ENCODE measurements around the gene COPZ2.
A peak's percentile ranks its signal among the peaks of the same experiment; 100 is the strongest.
"Not testable (repeated sequence)": the region's sequence is repeated elsewhere in the genome, so short reads cannot be mapped to it uniquely, and the experiment has no call there.

COPZ2 gene

DNA sequence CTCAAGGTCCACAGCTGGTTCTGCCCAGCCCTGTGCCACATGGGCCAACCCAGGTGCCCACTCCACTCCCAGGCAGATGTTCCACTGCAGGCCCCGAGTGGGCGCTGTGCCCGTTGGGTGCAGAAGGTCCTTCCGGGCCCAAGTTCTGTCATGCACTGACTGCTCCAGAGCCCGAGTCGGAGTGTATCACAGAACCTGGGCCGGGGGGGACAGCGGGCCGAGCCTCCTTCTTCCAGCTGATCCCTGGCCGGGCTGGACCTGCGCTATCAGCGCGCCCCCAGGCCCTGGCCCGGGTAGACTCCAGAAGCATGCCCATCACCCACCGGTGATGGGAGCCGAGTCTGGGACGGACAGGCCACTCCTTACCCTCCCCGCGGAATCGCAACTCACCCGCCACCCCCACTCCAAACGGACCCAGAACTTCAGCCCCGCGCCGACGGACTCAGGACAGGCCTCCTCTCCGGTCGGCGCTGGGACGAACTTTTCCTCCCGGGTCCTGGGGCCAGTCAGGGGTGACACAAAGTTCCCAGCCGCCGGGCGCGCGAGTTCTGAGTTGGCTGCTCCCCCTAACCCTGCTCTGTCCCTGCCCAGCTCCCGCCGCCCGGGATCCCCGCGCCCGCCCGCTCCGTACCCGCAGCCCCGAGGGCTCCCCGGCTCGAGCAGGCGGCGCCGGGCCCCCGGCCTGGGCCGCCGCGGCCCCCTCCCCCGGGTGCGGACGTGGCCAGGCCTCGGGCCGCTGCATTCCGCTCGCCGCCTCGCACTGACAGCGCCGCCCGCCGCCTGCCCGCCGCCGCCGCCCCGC lies at the start of gene COPZ2:
Gene COPZ2, minus strand, starts transcription at position 762 of the 802 bp plus-strand sequence. Its CDS starts 20 bp downstream, at position 742.
- peak within 1 kb of the TSS; percentile 32 to 71 for H3K9ac ChIP-seq (ENCODE audit: low read depth in 1 of 2, low read length in 2 of 2)
- peak within 1 kb of the TSS; percentile 67 to 69 for H3K4me3 ChIP-seq (ENCODE audit: low read length in 2 of 2)
- peak within 1 kb of the TSS in 1 of 2 donors; percentile 18 for H3K27ac ChIP-seq (ENCODE audit: low read depth in 2 of 2, low read length in 2 of 2)
- H3K27me3 ChIP-seq (ENCODE audit: control insufficient read depth in 2 of 2, insufficient read depth in 2 of 2, low read length in 2 of 2) = peaks cover 10 to 14% of the 10 kb centered on the region in 2 donors
- peaks cover 6 to 7% of the 10 kb centered on the region in 2 donors for H3K4me1 ChIP-seq (ENCODE audit: control insufficient read depth in 2 of 2, insufficient read depth in 2 of 2, low read length in 2 of 2)
- H3K36me3 ChIP-seq (ENCODE audit: control insufficient read depth in 2 of 2, insufficient read depth in 2 of 2, low read length in 2 of 2) = no peaks in the 10 kb centered on the region
- H3K9me3 ChIP-seq (ENCODE audit: control insufficient read depth in 2 of 2, low read length in 2 of 2) = no peaks in the 10 kb centered on the region

GRCh38 chr17:48084932-48085331 lies 47.3 kb upstream of the COPZ2 start:
- H3K9ac ChIP-seq (ENCODE audit: low read depth in 1 of 2, low read length in 2 of 2) = no peak overlapping the region
- no peak overlapping the region for H3K4me3 ChIP-seq (ENCODE audit: low read length in 2 of 2)
- H3K27me3 ChIP-seq (ENCODE audit: control insufficient read depth in 2 of 2, insufficient read depth in 2 of 2, low read length in 2 of 2) = no peaks in the 10 kb centered on the region
- H3K27ac ChIP-seq (ENCODE audit: low read depth in 2 of 2, low read length in 2 of 2) = no peak overlapping the region
- H3K36me3 ChIP-seq (ENCODE audit: control insufficient read depth in 2 of 2, insufficient read depth in 2 of 2, low read length in 2 of 2) = no peaks in the 10 kb centered on the region
- H3K9me3 ChIP-seq (ENCODE audit: control insufficient read depth in 2 of 2, low read length in 2 of 2) = no peaks in the 10 kb centered on the region
- H3K4me1 ChIP-seq (ENCODE audit: control insufficient read depth in 2 of 2, insufficient read depth in 2 of 2, low read length in 2 of 2) = peaks cover 0 to 7% of the 10 kb centered on the region in 2 donors

- Histone ChIP-seq H3K27ac (ENCODE audit: low read depth in 2 of 2, low read length in 2 of 2) (no peak overlapping the region), H3K4me3 (ENCODE audit: low read length in 2 of 2) (no peak overlapping the region), H3K9ac (ENCODE audit: low read depth in 1 of 2, low read length in 2 of 2) (no peak overlapping the region), H3K27me3 (ENCODE audit: control insufficient read depth in 2 of 2, insufficient read depth in 2 of 2, low read length in 2 of 2) (no peaks in the 10 kb centered on the region), H3K9me3 (ENCODE audit: control insufficient read depth in 2 of 2, low read length in 2 of 2) (no peaks in the 10 kb centered on the region), H3K4me1 (ENCODE audit: control insufficient read depth in 2 of 2, insufficient read depth in 2 of 2, low read length in 2 of 2) (peaks cover 0 to 7% of the 10 kb centered on the region in 2 donors), H3K36me3 (ENCODE audit: control insufficient read depth in 2 of 2, insufficient read depth in 2 of 2, low read length in 2 of 2) (no peaks in the 10 kb centered on the region)
These were observed 44.3 kb upstream of the COPZ2 start for GRCh38 chr17:48081858-48082257.

GRCh38 chr17:48077152-48077551 lies 39.6 kb upstream of the COPZ2 start:
- not testable (repeated sequence) for H3K9ac ChIP-seq (ENCODE audit: low read depth in 1 of 2, low read length in 2 of 2); H3K27me3 ChIP-seq (ENCODE audit: control insufficient read depth in 2 of 2, insufficient read depth in 2 of 2, low read length in 2 of 2); H3K4me3 ChIP-seq (ENCODE audit: low read length in 2 of 2); H3K4me1 ChIP-seq (ENCODE audit: control insufficient read depth in 2 of 2, insufficient read depth in 2 of 2, low read length in 2 of 2); H3K27ac ChIP-seq (ENCODE audit: low read depth in 2 of 2, low read length in 2 of 2); H3K9me3 ChIP-seq (ENCODE audit: control insufficient read depth in 2 of 2, low read length in 2 of 2); H3K36me3 ChIP-seq (ENCODE audit: control insufficient read depth in 2 of 2, insufficient read depth in 2 of 2, low read length in 2 of 2)

GRCh38 chr17:48074322-48075081 lies 36.9 kb upstream of the COPZ2 start:
- Histone ChIP-seq H3K9me3 (ENCODE audit: control insufficient read depth in 2 of 2, low read length in 2 of 2) (no peaks in the 10 kb centered on the region), H3K27ac (ENCODE audit: low read depth in 2 of 2, low read length in 2 of 2) (no peak overlapping the region), H3K4me3 (ENCODE audit: low read length in 2 of 2) (no peak overlapping the region), H3K27me3 (ENCODE audit: control insufficient read depth in 2 of 2, insufficient read depth in 2 of 2, low read length in 2 of 2) (no peaks in the 10 kb centered on the region), H3K36me3 (ENCODE audit: control insufficient read depth in 2 of 2, insufficient read depth in 2 of 2, low read length in 2 of 2) (peaks cover 23 to 30% of the 10 kb centered on the region in 2 donors), H3K4me1 (ENCODE audit: control insufficient read depth in 2 of 2, insufficient read depth in 2 of 2, low read length in 2 of 2) (no peaks in the 10 kb centered on the region), H3K9ac (ENCODE audit: low read depth in 1 of 2, low read length in 2 of 2) (no peak overlapping the region)

GRCh38 chr17:48073566-48074094 lies 36.0 kb upstream of the COPZ2 start:
- H3K27ac ChIP-seq (ENCODE audit: low read depth in 2 of 2, low read length in 2 of 2); H3K9ac ChIP-seq (ENCODE audit: low read depth in 1 of 2, low read length in 2 of 2): not testable (repeated sequence)
- H3K36me3 ChIP-seq (ENCODE audit: control insufficient read depth in 2 of 2, insufficient read depth in 2 of 2, low read length in 2 of 2) = peaks cover 25 to 33% of the 10 kb centered on the region in 2 donors

GRCh38 chr17:48072811-48073210 lies 35.2 kb upstream of the COPZ2 start:
- H3K4me1 ChIP-seq (ENCODE audit: control insufficient read depth in 2 of 2, insufficient read depth in 2 of 2, low read length in 2 of 2); H3K9ac ChIP-seq (ENCODE audit: low read depth in 1 of 2, low read length in 2 of 2); H3K27me3 ChIP-seq (ENCODE audit: control insufficient read depth in 2 of 2, insufficient read depth in 2 of 2, low read length in 2 of 2); H3K9me3 ChIP-seq (ENCODE audit: control insufficient read depth in 2 of 2, low read length in 2 of 2); H3K4me3 ChIP-seq (ENCODE audit: low read length in 2 of 2); H3K27ac ChIP-seq (ENCODE audit: low read depth in 2 of 2, low read length in 2 of 2): not testable (repeated sequence)
- H3K36me3 ChIP-seq (ENCODE audit: control insufficient read depth in 2 of 2, insufficient read depth in 2 of 2, low read length in 2 of 2) = peaks cover 30 to 39% of the 10 kb centered on the region in 2 donors

More at GRCh38 chr17:48073566-48074094, 36.0 kb upstream of the COPZ2 start:
- H3K9me3 ChIP-seq (ENCODE audit: control insufficient read depth in 2 of 2, low read length in 2 of 2); H3K4me3 ChIP-seq (ENCODE audit: low read length in 2 of 2); H3K27me3 ChIP-seq (ENCODE audit: control insufficient read depth in 2 of 2, insufficient read depth in 2 of 2, low read length in 2 of 2); H3K4me1 ChIP-seq (ENCODE audit: control insufficient read depth in 2 of 2, insufficient read depth in 2 of 2, low read length in 2 of 2): not testable (repeated sequence)

DNA sequence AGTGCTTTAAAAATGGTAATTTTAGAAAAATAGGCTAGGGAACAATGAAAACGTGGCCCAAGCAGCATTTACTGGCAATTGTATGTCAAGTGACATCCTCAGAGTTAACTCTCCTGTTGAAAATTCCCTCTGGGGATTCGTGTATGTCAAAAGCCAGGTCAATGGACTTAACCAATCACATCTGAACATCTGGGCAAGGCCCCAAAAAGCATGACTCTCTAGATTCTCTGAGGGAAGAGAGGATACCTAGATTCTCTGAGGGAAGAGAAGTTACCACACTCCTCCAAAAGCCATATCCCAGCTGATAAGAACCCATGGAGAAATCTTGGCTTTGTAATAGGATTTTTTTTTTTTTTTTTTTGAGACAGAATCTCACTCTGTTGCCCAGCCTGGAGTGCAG lies 34.1 kb upstream of the COPZ2 start:
- H3K9ac ChIP-seq (ENCODE audit: low read depth in 1 of 2, low read length in 2 of 2) = no peak overlapping the region
- peaks cover 32 to 47% of the 10 kb centered on the region in 2 donors for H3K36me3 ChIP-seq (ENCODE audit: control insufficient read depth in 2 of 2, insufficient read depth in 2 of 2, low read length in 2 of 2)
- no peaks in the 10 kb centered on the region for H3K4me1 ChIP-seq (ENCODE audit: control insufficient read depth in 2 of 2, insufficient read depth in 2 of 2, low read length in 2 of 2)
- no peaks in the 10 kb centered on the region for H3K9me3 ChIP-seq (ENCODE audit: control insufficient read depth in 2 of 2, low read length in 2 of 2)
- H3K27ac ChIP-seq (ENCODE audit: low read depth in 2 of 2, low read length in 2 of 2) = no peak overlapping the region
- H3K27me3 ChIP-seq (ENCODE audit: control insufficient read depth in 2 of 2, insufficient read depth in 2 of 2, low read length in 2 of 2) = no peaks in the 10 kb centered on the region
- no peak overlapping the region for H3K4me3 ChIP-seq (ENCODE audit: low read length in 2 of 2)

GRCh38 chr17:48070195-48070594 lies 32.6 kb upstream of the COPZ2 start:
- Histone ChIP-seq H3K9ac (ENCODE audit: low read depth in 1 of 2, low read length in 2 of 2) (no peak overlapping the region), H3K36me3 (ENCODE audit: control insufficient read depth in 2 of 2, insufficient read depth in 2 of 2, low read length in 2 of 2) (peaks cover 37 to 58% of the 10 kb centered on the region in 2 donors), H3K27me3 (ENCODE audit: control insufficient read depth in 2 of 2, insufficient read depth in 2 of 2, low read length in 2 of 2) (no peaks in the 10 kb centered on the region), H3K9me3 (ENCODE audit: control insufficient read depth in 2 of 2, low read length in 2 of 2) (no peaks in the 10 kb centered on the region), H3K27ac (ENCODE audit: low read depth in 2 of 2, low read length in 2 of 2) (no peak overlapping the region), H3K4me1 (ENCODE audit: control insufficient read depth in 2 of 2, insufficient read depth in 2 of 2, low read length in 2 of 2) (no peaks in the 10 kb centered on the region), H3K4me3 (ENCODE audit: low read length in 2 of 2) (no peak overlapping the region)

DNA sequence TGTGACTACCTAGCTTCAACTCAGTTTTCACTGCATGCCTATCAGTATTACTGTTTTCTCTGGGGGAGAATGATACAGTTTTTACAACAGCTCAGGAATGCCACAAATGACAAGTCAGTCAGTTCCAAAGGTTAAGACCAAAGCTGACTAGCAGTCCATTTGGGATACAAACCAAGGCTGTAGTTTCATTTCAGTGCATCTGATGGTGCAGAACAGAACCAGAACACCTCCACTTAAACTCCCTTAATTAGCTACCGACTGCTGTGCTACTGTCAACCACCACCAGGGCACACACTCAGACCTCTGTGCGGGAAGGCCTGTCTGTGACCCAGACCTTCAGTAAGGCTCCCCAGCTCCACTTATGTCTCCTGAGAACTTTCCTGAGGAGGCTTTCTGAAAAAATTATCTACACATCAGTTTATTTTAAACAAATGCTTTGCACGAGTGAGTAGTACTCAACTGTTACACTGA lies 30.9 kb upstream of the COPZ2 start:
- no peak overlapping the region for H3K27ac ChIP-seq (ENCODE audit: low read depth in 2 of 2, low read length in 2 of 2)
- no peak overlapping the region for H3K9ac ChIP-seq (ENCODE audit: low read depth in 1 of 2, low read length in 2 of 2)
- no peaks in the 10 kb centered on the region for H3K27me3 ChIP-seq (ENCODE audit: control insufficient read depth in 2 of 2, insufficient read depth in 2 of 2, low read length in 2 of 2)
- H3K4me3 ChIP-seq (ENCODE audit: low read length in 2 of 2) = no peak overlapping the region
- no peaks in the 10 kb centered on the region for H3K4me1 ChIP-seq (ENCODE audit: control insufficient read depth in 2 of 2, insufficient read depth in 2 of 2, low read length in 2 of 2)
- H3K9me3 ChIP-seq (ENCODE audit: control insufficient read depth in 2 of 2, low read length in 2 of 2) = no peaks in the 10 kb centered on the region
- peaks cover 41 to 65% of the 10 kb centered on the region in 2 donors for H3K36me3 ChIP-seq (ENCODE audit: control insufficient read depth in 2 of 2, insufficient read depth in 2 of 2, low read length in 2 of 2)
